K562 (cell line): ENCODE results near the gene NUTF2. TPM values are rescaled to one million over a fixed set of nuclear protein-coding genes. Genes with fewer than 3 reads are reported as not detected.

Source experiments
- ARID1B ChIP-seq: fragments of 450-650 bp; IDR thresholded peaks from 2 replicates; pipeline ENCODE4 v1.6.1; 2016; ENCODE audit warnings: antibody characterized with exemption, mild to moderate bottlenecking, inconsistent platforms
- CCNT2 ChIP-seq: IDR thresholded peaks from 2 replicates; pipeline ENCODE4 v1.6.1; 2011; ENCODE audit warnings: borderline replicate concordance, low read depth, mild to moderate bottlenecking, moderate library complexity, mixed read lengths, low read length; ENCODE audit not compliant: insufficient read length; ENCODE audit errors: extremely low read depth
- CEBPZ ChIP-seq: fragments of 150-350 bp; IDR thresholded peaks from 2 replicates; pipeline ENCODE4 v1.6.1; 2014; ENCODE audit warnings: low read depth, mild to moderate bottlenecking, low read length, borderline replicate concordance
- CHD1 ChIP-seq: fragments of 200-600 bp; sonication (generic); IDR thresholded peaks from one replicate; pipeline ENCODE4 v1.6.1; 2012; ENCODE audit warnings: mild to moderate bottlenecking, moderate library complexity, low read length, inconsistent platforms
- JUN ChIP-seq, 2 experiments: sonication (generic) in 1 of 2; formaldehyde crosslinking in 1 of 2; IDR thresholded peaks; 2 replicates each; pipeline versions ENCODE4 v1.6.1 to v1.8.0; 2012 to 2022; ENCODE audit warnings: borderline replicate concordance in 2 of 2, mild to moderate bottlenecking in 2 of 2, improper control_type of control experiment in 1 of 2, low read depth in 1 of 2, low read length in 1 of 2, missing genetic modification reagents in 1 of 2
- KLF13 ChIP-seq: fragments of 450-650 bp; IDR thresholded peaks from 2 replicates; pipeline ENCODE4 v1.6.1; 2016; ENCODE audit warnings: missing genetic modification characterization, low read depth, mild to moderate bottlenecking, missing compliant biosample characterization, moderate library complexity, borderline replicate concordance
- NFATC3 ChIP-seq: fragments of 450-650 bp; IDR thresholded peaks from 2 replicates; pipeline ENCODE4 v1.6.1; 2017; ENCODE audit warnings: mild to moderate bottlenecking
- PREB ChIP-seq: sonication (generic); formaldehyde crosslinking; IDR thresholded peaks from 2 replicates; pipeline ENCODE4 v1.8.1; 2023; ENCODE audit warnings: mild to moderate bottlenecking, missing genetic modification reagents
- RUNX1 ChIP-seq: sonication (generic); IDR thresholded peaks from 2 replicates; pipeline ENCODE4 v1.6.1; 2016; ENCODE audit warnings: antibody characterized with exemption, low read depth
- SNAPC5 ChIP-seq: fragments of 250-450 bp; sonication (Bioruptor Pico); IDR thresholded peaks from 2 replicates; pipeline ENCODE4 v1.8.0; 2021; ENCODE audit warnings: moderate library complexity, mild to moderate bottlenecking, inconsistent platforms
- SP1 ChIP-seq: sonication (generic); formaldehyde crosslinking; IDR thresholded peaks from 2 replicates; pipeline ENCODE4 v1.8.1; 2022; ENCODE audit warnings: mild to moderate bottlenecking, missing genetic modification reagents
- TFAP4 ChIP-seq: sonication (generic); formaldehyde crosslinking; IDR thresholded peaks from 2 replicates; pipeline ENCODE4 v1.8.0; 2022; ENCODE audit warnings: missing genetic modification reagents, mild to moderate bottlenecking, moderate library complexity, borderline replicate concordance
- VEZF1 ChIP-seq: fragments of 200-800 bp; sonication (Bioruptor generic); IDR thresholded peaks from 2 replicates; pipeline ENCODE4 v1.6.1; 2017; ENCODE audit warnings: missing genetic modification characterization, missing compliant biosample characterization
- ZBTB7A ChIP-seq: IDR thresholded peaks from 2 replicates; pipeline ENCODE4 v1.6.1; 2011; ENCODE audit warnings: low read depth, mild to moderate bottlenecking, low read length, moderate library complexity, borderline replicate concordance; ENCODE audit not compliant: control insufficient read depth
- ZNF224 ChIP-seq: sonication (generic); formaldehyde crosslinking; IDR thresholded peaks from 2 replicates; pipeline ENCODE4 v1.8.0; 2022; ENCODE audit warnings: mild to moderate bottlenecking, missing genetic modification reagents
- ZNF324 ChIP-seq: fragments of 250-450 bp; sonication (Bioruptor Pico); IDR thresholded peaks from 2 replicates; pipeline ENCODE4 v1.4.0; 2020; ENCODE audit warnings: mild to moderate bottlenecking
- polyA plus RNA-seq, 8 experiments: library from polyadenylated mRNA; depleted of rRNA in 4 of 8; stranded (reverse) in 5 of 8; unstranded in 3 of 8; fragments of >200 nt; fragmentation: Nextera tagmentation in 2 of 8; fragmentation: Illumina TruSeq in 1 of 8; extraction: Ambion mirVana in 2 of 8; extraction: Trizol in 1 of 8; gene quantifications; 2 replicates each; pipeline versions ENCODE4 v1.2.1 to v1.2.3, GENCODE V29; 2011 to 2014; ENCODE audit warnings: inconsistent platforms in 1 of 8, missing spikeins in 1 of 8
- total RNA-seq, 7 experiments: library from RNA; depleted of rRNA in 6 of 7; stranded (reverse); fragments of >200 nt in 6 of 7; fragmentation: Illumina TruSeq in 2 of 7; extraction: Trizol in 2 of 7; gene quantifications; 2 replicates each; pipeline versions ENCODE4 v1.2.1 to v1.2.3, GENCODE V29; 2011 to 2021; ENCODE audit warnings: low replicate concordance in 1 of 7

The NUTF2 gene
- total and polyA plus RNA-seq, 9 of the 15 experiments (the other 6 are each of a cell fraction or from before 2014, with no cell fraction given) = 106 to 248 (median 147) TPM

GRCh38 chr16:67847064-67847861, 530 bp downstream of the NUTF2 start, which contains the start of gene CENPT (continued):
- TF ChIP-seq VEZF1 (peak; percentile 91; the same call in 1 of the 2 replicates), SNAPC5 (no peak), RUNX1 (0 out of 2 replicates have a peak, but pooled peaks have one; percentile 51), TFAP4 (peak; percentile 41; the same call in 1 of the 2 replicates), JUN (IDR thresholded peaks at IDR 0.05; ENCODE audit: borderline replicate concordance, low read depth, low read length) (0 out of 2 replicates have a peak, but pooled peaks have one; percentile 27), JUN (CRISPR knock-in tag; IDR thresholded peaks at IDR 0.05; ENCODE audit: borderline replicate concordance) (no peak), PREB (CRISPR knock-in tag) (0 out of 2 replicates have a peak, but pooled peaks have one; percentile 13), ZBTB7A (peak; percentile 47; the same call in 1 of the 2 replicates), ZNF224 (CRISPR knock-in tag) (0 out of 2 replicates have a peak, but pooled peaks have one; percentile 53), ZNF324 (CRISPR knock-in tag) (no peak), SP1 (CRISPR knock-in tag) (peak; percentile 33), CHD1 (peak; percentile 25), NFATC3 (no peak), KLF13 (tag) (peak; percentile 70; the same call in 1 of the 2 replicates), CCNT2 (peak; percentile 25), CEBPZ (no peak), ARID1B (peak; percentile 50)
